NCI-H748 (cell line): ENCODE results near the gene TANK.
"Not testable (repeated sequence)": the region's sequence is repeated elsewhere in the genome, so short reads cannot be mapped to it uniquely, and the experiment has no call there.

ENCODE experiments used
- DNase-seq: peaks from one replicate; lab custom pipeline; 2025; ENCODE audit not compliant: unreplicated experiment; lab: John Stamatoyannopoulos, UW

The TANK gene

DNA sequence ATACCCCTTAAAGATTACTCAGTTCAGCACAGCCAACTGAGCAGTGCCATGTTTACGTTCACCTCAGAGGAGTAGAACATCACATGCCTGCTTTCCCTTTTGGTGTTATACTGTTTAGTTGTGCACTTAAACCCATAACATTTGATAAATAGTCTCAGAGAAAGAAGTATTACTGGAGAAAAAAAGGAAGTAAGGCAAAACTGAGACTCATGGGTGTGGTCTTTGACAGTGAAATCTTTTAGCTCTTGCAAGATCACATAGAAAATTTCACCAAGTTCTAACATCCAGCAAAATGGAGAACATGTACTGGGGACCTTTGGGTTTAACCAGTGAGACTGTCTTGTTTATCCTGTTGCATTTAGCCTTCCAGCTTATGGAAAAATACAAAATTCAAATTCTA is 5.6 kb downstream of the TANK start:
- no peak for DNase-seq

- no peak for DNase-seq
These were observed 6.5 kb downstream of the TANK start for GRCh38 chr2:161166538-161167409.

- no peak for DNase-seq
These were observed 9.1 kb downstream of the TANK start for GRCh38 chr2:161169335-161169734.

DNA sequence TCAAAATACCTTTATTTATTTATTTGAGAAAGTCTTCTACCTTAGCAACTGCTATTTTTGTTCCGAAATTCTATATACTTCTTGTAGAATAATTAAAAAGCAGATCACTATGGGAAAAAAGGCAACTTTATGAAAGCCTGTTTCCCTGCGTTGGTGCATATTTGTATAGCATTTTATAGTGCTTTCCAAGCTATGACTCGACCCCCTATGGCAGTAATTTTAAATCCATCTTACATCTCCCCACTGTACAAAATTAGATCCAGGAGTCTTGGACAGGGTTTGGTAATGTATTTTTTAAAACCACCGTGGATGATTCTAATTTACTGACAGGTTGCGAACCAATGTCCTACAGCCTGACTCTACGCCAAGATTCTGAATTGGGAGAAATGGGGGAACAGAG is 10.1 kb downstream of the TANK start:
- DNase-seq: no peak

DNA sequence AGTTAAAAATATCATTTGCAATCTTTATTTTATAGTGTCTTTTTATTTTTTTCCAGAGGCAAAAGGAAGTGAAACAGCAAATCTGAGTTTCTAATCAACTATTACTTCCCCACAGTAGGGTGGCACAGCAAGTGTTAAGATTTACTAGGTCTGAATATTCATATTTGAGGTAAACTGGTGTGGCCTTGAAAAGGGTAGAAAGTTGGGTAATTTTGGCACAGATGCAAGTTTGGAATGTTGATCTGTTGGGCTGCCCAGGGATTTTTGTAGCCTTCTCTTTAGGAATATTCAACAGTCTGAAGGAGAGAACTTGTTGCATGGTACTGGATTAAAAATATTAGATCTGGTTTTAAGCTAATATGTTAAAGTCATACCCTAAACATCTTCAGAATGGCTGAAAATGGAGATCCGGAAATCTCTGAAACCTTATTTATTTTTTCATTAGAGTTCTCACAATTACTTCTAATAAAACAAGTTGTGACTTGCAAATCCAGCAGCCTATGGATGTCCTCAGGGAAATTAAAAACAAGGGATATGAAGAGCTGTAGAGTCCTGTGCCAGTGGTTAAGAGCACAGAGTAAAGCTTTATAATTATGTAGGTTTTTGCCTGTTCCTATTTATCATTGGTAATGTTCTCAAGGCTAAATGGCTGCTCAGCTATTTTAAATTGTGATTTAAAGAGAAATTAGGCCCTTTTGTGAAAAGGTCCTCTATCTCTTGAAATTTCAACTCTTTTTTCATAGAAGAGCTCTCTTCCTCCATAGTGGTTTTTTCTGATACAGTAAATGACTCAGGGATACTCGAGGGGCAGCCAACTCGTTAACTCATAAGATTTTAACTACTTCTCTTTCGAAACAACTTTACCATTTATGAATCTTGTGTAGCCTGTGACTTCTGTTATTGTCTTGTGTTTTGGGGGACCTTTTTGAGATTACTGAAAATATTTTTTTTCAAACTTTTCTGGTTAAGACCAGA is 11.0 kb downstream of the TANK start:
- no peak for DNase-seq

GRCh38 chr2:161172901-161173540 is 12.8 kb downstream of the TANK start:
- DNase-seq: no peak

GRCh38 chr2:161173541-161174194 is 13.4 kb downstream of the TANK start:
- no peak for DNase-seq

DNA sequence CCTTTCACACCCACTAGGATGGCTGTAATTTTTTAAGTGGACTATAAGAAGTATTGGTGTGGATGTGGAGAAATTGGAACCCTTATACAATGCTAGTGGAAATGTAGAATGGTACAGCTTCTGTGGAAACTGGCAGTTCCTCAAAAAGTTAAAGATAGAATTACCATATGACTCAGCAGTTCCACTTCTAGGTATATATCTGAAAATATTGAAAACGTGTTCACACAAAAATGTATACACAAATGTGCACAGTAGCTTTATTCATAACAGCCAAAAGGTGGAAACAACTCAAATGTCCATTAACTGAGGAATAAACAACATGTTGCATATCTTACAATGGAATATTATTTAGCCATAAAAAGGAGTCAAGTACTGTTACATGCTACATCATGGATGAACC is 17.7 kb downstream of the TANK start:
- no peak for DNase-seq

DNA sequence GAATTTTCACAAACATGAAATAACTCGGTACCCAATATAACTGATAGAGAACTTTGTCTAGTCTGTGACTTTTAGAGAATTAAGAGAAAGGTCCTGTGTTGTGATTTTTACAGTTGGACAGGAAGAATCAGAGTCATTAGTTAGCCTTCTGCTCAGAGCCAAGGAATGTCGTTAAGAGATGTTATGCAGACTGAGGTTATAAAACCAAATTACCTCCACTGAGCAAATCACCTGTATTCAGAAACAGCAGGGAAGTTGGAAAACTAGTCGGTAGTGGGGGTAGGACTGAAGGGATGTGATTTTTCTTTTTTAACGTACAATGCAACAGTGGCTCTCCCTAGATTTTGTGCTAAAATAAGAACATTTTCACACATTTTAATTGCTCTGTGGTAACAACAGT is 18.5 kb downstream of the TANK start:
- DNase-seq: no peak

GRCh38 chr2:161190050-161190449 is 29.8 kb downstream of the TANK start:
- DNase-seq: no peak

DNA sequence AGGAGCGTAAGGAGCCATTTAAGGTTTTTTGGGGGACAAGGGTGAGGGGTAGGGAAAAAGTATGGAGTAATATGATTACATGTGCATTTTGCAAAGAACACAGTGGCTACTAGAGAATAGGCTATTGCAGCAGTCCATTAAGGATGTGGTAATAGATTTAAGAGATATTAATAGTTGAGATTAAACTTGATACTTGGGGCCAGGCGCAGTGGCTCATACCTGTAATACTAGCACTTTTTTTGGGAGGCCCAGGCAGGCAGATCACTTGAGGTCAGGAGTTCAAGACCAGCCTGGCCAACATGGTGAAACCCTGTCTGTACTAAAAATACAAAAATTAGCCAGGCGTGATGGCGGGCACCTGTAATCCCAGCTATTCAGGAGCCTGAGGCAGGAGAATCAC is 35.4 kb downstream of the TANK start:
- DNase-seq: not testable (repeated sequence)

- no peak for DNase-seq
These were observed 39.9 kb downstream of the TANK start for GRCh38 chr2:161199912-161200701.

GRCh38 chr2:161204846-161205245 is 44.6 kb downstream of the TANK start:
- no peak for DNase-seq

DNA sequence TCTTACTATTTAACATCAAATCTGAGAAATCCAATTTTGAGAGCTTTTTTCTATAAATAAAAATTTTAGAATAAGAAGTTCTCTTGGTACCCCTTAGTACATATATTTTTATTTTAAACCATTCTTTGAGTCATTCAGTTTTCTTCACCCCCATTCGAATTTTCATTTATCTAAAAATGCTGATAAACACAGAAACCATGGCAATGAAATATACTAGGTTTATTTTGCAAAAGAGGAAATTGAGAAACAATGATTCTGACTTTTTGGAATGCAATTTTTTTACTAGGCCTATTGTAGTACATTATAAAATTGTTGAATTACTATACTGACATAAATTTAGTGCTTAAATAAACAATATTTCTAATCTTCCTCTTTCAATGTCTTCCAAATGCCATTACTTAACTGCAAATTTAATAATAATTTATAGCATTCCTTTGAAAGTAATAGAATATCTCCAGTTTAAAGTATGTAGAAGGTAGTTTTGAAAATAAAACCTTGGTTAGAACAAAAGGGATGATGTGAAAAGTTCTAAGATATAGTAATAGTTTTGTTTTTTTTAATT is 46.3 kb downstream of the TANK start:
- DNase-seq: no peak

GRCh38 chr2:161207941-161208340 is 47.7 kb downstream of the TANK start:
- no peak for DNase-seq

GRCh38 chr2:161208527-161209139 is 48.4 kb downstream of the TANK start:
- no peak for DNase-seq

DNA sequence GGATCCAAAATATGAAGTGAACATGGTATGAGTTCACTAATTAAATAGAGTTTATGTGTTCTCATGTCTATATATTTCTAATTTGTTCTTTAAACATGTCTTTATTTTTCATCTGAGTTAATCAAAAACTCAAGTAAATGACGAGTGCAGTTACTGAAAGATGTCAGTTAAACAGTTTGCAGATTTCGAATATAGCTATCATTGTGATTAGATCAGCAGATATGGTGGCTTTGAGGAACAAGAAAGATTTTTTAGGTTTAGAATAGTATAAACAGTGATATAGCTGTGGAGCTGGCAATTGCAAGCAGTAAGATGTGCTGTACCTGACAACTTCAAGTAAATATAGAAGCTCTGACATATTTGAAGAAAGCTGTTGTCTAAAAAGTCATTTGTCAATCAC is 49.7 kb downstream of the TANK start:
- DNase-seq: no peak

- DNase-seq: no peak
These were observed 57.5 kb downstream of the TANK start for GRCh38 chr2:161217597-161218185.

DNA sequence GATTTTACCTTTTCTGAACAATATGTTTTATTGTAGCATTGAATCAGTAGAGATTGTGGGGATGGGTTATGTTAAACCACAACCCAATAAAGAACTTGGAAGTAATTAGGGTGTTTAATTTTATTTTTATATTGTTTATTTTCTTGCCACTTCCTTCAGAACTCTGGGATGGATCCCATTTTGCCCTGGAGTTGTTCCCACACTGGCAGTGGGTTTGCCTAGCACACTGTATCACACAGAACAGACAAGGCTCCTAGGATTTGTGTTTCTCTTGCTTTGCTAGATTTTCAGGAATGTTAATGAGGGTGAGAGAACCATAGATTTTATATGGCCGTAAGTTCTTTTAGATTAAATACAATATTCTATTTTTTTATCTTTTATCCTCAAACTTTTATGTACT is 59.0 kb downstream of the TANK start:
- no peak for DNase-seq
